ENCODE data around the gene TRPM1.

GRCh38 chr15:31078471-31078870 is 23.1 kb downstream of the TRPM1 start:
- TF ChIP-seq CTCF (IDR thresholded peaks at IDR 0.05; ENCODE audit: low read length) (no peak), EZH2phosphoT487 (IDR thresholded peaks at IDR 0.05; ENCODE audit: low read length) (no peak), EZH2 (optimal IDR thresholded peaks at IDR 0.05; ENCODE audit: low read depth, low read length) (no peak)
